HCT116 (cell line): ENCODE data around the gene COBL.

Experiments used
- CTCF ChIP-seq, 3 experiments: fragments of 200-600 bp in 1 of 3; sonication (generic) in 1 of 3; IDR thresholded peaks in 2 of 3; conservative IDR thresholded peaks in 1 of 3; 2 replicates each; pipeline ENCODE4 v1.5.1; 2012 to 2017; ENCODE audit warnings: low read depth in 2 of 3, low read length in 2 of 3, antibody characterized with exemption in 1 of 3, borderline replicate concordance in 1 of 3, control low read depth in 1 of 3, mild to moderate bottlenecking in 1 of 3, mixed read lengths in 1 of 3, mixed run types in 1 of 3, moderate library complexity in 1 of 3; ENCODE audit not compliant: insufficient read depth in 1 of 3
- EGR1 ChIP-seq: IDR thresholded peaks from 2 replicates; pipeline ENCODE4 v1.6.1; 2012; ENCODE audit warnings: low read depth
- EZH2 ChIP-seq: fragments of 200-600 bp; sonication (generic); IDR thresholded peaks from 2 replicates; pipeline ENCODE4 v1.6.1; 2017; ENCODE audit warnings: antibody characterized with exemption, mixed run types
- MAX ChIP-seq: IDR thresholded peaks from 2 replicates; pipeline ENCODE4 v1.6.1; 2012
- POLR2A ChIP-seq: IDR thresholded peaks from 2 replicates; pipeline ENCODE4 v1.7.0; 2011; ENCODE audit warnings: borderline replicate concordance; ENCODE audit not compliant: insufficient read depth, insufficient read length; ENCODE audit errors: extremely low read depth
- POLR2AphosphoS5 ChIP-seq: IDR thresholded peaks from 2 replicates; pipeline ENCODE4 v1.6.1; 2011; ENCODE audit warnings: mild to moderate bottlenecking, low read depth, low read length, moderate library complexity
- RAD21 ChIP-seq: IDR thresholded peaks from 2 replicates; pipeline ENCODE4 v1.6.1; 2012; ENCODE audit warnings: low read depth, mild to moderate bottlenecking
- SIN3A ChIP-seq: IDR thresholded peaks from 2 replicates; pipeline ENCODE4 v1.6.1; 2012; ENCODE audit warnings: low read depth
- SP1 ChIP-seq: IDR thresholded peaks from 2 replicates; pipeline ENCODE4 v1.6.1; 2012; ENCODE audit warnings: low read depth
- TF ChIP-seq, protein P1 (sequence below): IDR thresholded peaks from 2 replicates; pipeline ENCODE4 v1.6.1; 2012
- TF ChIP-seq, protein P2 (sequence below): IDR thresholded peaks from 2 replicates; pipeline ENCODE4 v1.6.1; 2012; ENCODE audit warnings: low read depth

GRCh38 chr7:51290702-51291540 lies 25.7 kb downstream of the COBL start:
- no peak for TF ChIP-seq SIN3A
- no peak for TF ChIP-seq MAX
- no peak for TF ChIP-seq EZH2
- no peak for TF ChIP-seq CTCF (IDR thresholded peaks at IDR 0.05 in 2 of 3, conservative IDR thresholded peaks at IDR 0.05 in 1 of 3; ENCODE audit: borderline replicate concordance in 1 of 3, insufficient read depth in 1 of 3, low read depth in 2 of 3, low read length in 2 of 3)
- TF ChIP-seq SP1: no peak
- TF ChIP-seq, protein P1, sequence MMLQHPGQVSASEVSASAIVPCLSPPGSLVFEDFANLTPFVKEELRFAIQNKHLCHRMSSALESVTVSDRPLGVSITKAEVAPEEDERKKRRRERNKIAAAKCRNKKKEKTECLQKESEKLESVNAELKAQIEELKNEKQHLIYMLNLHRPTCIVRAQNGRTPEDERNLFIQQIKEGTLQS: no peak
- no peak for TF ChIP-seq POLR2A
- TF ChIP-seq, protein P2, sequence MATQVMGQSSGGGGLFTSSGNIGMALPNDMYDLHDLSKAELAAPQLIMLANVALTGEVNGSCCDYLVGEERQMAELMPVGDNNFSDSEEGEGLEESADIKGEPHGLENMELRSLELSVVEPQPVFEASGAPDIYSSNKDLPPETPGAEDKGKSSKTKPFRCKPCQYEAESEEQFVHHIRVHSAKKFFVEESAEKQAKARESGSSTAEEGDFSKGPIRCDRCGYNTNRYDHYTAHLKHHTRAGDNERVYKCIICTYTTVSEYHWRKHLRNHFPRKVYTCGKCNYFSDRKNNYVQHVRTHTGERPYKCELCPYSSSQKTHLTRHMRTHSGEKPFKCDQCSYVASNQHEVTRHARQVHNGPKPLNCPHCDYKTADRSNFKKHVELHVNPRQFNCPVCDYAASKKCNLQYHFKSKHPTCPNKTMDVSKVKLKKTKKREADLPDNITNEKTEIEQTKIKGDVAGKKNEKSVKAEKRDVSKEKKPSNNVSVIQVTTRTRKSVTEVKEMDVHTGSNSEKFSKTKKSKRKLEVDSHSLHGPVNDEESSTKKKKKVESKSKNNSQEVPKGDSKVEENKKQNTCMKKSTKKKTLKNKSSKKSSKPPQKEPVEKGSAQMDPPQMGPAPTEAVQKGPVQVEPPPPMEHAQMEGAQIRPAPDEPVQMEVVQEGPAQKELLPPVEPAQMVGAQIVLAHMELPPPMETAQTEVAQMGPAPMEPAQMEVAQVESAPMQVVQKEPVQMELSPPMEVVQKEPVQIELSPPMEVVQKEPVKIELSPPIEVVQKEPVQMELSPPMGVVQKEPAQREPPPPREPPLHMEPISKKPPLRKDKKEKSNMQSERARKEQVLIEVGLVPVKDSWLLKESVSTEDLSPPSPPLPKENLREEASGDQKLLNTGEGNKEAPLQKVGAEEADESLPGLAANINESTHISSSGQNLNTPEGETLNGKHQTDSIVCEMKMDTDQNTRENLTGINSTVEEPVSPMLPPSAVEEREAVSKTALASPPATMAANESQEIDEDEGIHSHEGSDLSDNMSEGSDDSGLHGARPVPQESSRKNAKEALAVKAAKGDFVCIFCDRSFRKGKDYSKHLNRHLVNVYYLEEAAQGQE: no peak
- no peak for TF ChIP-seq POLR2AphosphoS5
- no peak for TF ChIP-seq EGR1
- no peak for TF ChIP-seq RAD21
